CD4-positive, alpha-beta memory T cell (primary cell): Measurements from ENCODE around the gene FCRLA. TPM values are rescaled to one million over a fixed set of nuclear protein-coding genes. Genes with fewer than 3 reads are reported as not detected.

Experiments
- CTCF ChIA-PET: fragments of 350-600 bp; sonication (Branson Sonifier 250); formaldehyde crosslinking; loops from one replicate; lab custom pipeline; 2021; ENCODE audit warnings: inconsistent platforms; ENCODE audit not compliant: partially characterized antibody; lab: Charles Lee
- POLR2A ChIA-PET: fragments of 350-600 bp; sonication (Branson Sonifier 250); formaldehyde crosslinking; loops from one replicate; lab custom pipeline; 2021; ENCODE audit not compliant: partially characterized antibody; lab: Charles Lee
- DNase-seq, 5 donors: peaks; one replicate each; pipeline versions ENCODE4 v3.0.0 to v3.0.0-alpha.2; 2020 to 2022; ENCODE audit warnings: mixed read lengths in 1 of 5
- H3K27ac ChIP-seq: one replicate; pipeline ENCODE4 v1.7.0; 2013; ENCODE audit warnings: low read depth, low read length
- H3K27me3 ChIP-seq: 2 replicates; pipeline ENCODE4 v1.7.0; 2013; ENCODE audit warnings: mild to moderate bottlenecking, low read length, moderate library complexity; ENCODE audit not compliant: insufficient read depth
- H3K36me3 ChIP-seq: 2 replicates; pipeline ENCODE4 v1.7.0; 2013; ENCODE audit warnings: mild to moderate bottlenecking, low read length, moderate library complexity; ENCODE audit not compliant: insufficient read depth
- H3K4me1 ChIP-seq: 2 replicates; pipeline ENCODE4 v1.7.0; 2013; ENCODE audit warnings: mild to moderate bottlenecking, low read length, moderate library complexity; ENCODE audit not compliant: insufficient read depth
- H3K4me3 ChIP-seq, 2 donors: one replicate each; pipeline ENCODE4 v1.7.0; 2013; ENCODE audit warnings: low read length in 2 of 2, mild to moderate bottlenecking in 1 of 2
- H3K9me3 ChIP-seq, 2 donors: one replicate each; pipeline ENCODE4 v1.7.0; 2013; ENCODE audit warnings: low read length in 2 of 2, control low read depth in 1 of 2; ENCODE audit not compliant: control insufficient read depth in 1 of 2
- H3K27ac Mint-ChIP-seq, 7 donors: one replicate each; pipeline ENCODE4 v1.8.0; 2020 to 2021; ENCODE audit warnings: mixed read lengths in 7 of 7, mild to moderate bottlenecking in 6 of 7, inconsistent platforms in 3 of 7, moderate library complexity in 3 of 7
- H3K27me3 Mint-ChIP-seq, 2 donors: one replicate each; pipeline ENCODE4 v1.8.0; 2020 to 2021; ENCODE audit warnings: mixed read lengths in 2 of 2
- H3K36me3 Mint-ChIP-seq, 2 donors: one replicate each; pipeline ENCODE4 v1.8.0; 2020 to 2021; ENCODE audit warnings: mixed read lengths in 2 of 2, inconsistent platforms in 1 of 2, mild to moderate bottlenecking in 1 of 2
- H3K4me1 Mint-ChIP-seq, 4 donors: one replicate each; pipeline ENCODE4 v1.8.0; 2020 to 2021; ENCODE audit warnings: mixed read lengths in 4 of 4, mild to moderate bottlenecking in 1 of 4
- H3K4me3 Mint-ChIP-seq, 8 donors: one replicate each; pipeline ENCODE4 v1.8.0; 2020 to 2021; ENCODE audit warnings: mixed read lengths in 8 of 8, mild to moderate bottlenecking in 7 of 8, moderate library complexity in 6 of 8, inconsistent platforms in 3 of 8
- H3K9me3 Mint-ChIP-seq, 8 donors: one replicate each; pipeline ENCODE4 v1.8.0; 2020 to 2021; ENCODE audit warnings: mixed read lengths in 8 of 8, mild to moderate bottlenecking in 5 of 8, inconsistent platforms in 3 of 8, moderate library complexity in 1 of 8
- intact Hi-C: fragments of 100-400 bp; cut with micrococcal nuclease; formaldehyde crosslinking; loops from one replicate; pipeline ENCODE4 v1.15.1; 2023
- polyA plus RNA-seq, 2 donors: library from polyadenylated mRNA; unstranded; fragments of 300-500 nt; fragmentation: Illumina TruSeq; gene quantifications; one replicate each; pipeline ENCODE4 v1.2.3, GENCODE V29; 2021
- total RNA-seq, 2 experiments: library from RNA; stranded (reverse); gene quantifications; one replicate each; pipeline ENCODE4 v1.2.3, GENCODE V29; 2021

FCRLA gene
- total and polyA plus RNA-seq, 4 experiments from 2014 or later: 0.23 to 2.7 TPM; not detected in 2

DNA sequence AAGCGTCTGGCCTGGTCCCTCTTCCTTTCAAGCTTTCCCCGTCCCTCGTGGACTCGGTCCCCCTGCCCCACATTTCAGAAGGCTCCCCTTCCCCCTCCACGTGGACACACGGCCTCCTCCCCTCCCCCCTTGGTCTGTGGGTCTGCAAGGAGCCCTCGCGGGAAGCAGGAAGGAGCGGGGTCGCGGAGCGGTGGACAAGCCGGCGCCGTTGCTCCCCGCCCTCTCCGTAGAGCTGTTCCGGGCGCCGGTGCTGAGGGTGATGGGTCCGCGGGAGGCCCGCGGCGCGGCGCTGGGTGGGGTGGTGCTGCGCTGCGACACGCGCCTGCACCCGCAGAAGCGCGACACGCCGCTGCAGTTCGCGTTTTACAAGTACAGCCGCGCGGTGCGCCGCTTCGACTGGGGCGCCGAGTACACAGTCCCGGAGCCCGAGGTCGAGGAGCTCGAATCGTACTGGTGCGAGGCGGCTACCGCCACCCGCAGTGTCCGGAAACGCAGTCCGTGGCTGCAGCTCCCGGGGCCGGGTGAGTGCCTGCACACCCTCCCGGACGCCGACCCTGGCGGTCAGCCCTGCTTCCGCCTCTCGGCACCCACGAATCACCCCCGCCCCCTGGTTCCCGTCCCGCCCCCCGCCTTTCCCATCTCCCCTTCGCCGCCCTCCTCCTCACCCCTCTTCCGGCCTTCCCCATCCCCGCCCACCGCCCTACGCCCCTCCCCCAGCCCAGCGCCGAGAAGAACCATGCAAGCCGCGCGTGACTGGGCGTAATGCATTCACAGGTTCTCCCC, 19.6 kb downstream of the FCRLA start:
- Mint-ChIP-seq H3K36me3 (peaks cover 0 to 6% of the 10 kb centered on the region in 2 donors), H3K27ac (peak overlapping the region; percentile 34 to 97 (median 77)), H3K4me1 (peaks cover 24 to 52% (median 39%) of the 10 kb centered on the region in 4 donors), H3K4me3 (peak overlapping the region; percentile 92 to 100 (median 96)), H3K9me3 (no peaks in the 10 kb centered on the region), H3K27me3 (no peaks in the 10 kb centered on the region)
- Histone ChIP-seq H3K36me3 (no peaks in the 10 kb centered on the region), H3K27ac (peak overlapping the region; percentile 61), H3K27me3 (no peaks in the 10 kb centered on the region), H3K9me3 (no peaks in the 10 kb centered on the region), H3K4me1 (peaks cover 38% of the 10 kb centered on the region), H3K4me3 (peak overlapping the region; percentile 79 to 85)
- POLR2A ChIA-PET: interaction anchor here (0.6 to 4.6 kb wide), 24 partner anchors 8 to 1804 kb away, joined by 3 to 104 read pairs (median 4); partner anchors contain the start of genes ATF6, DUSP12 and HSPA6
- intact Hi-C loops: loop anchor here (1.0 to 5.0 kb wide), 4 partner anchors 15 to 184 kb away; partner anchors contain the start of gene ATF6
- peak; percentile 66 to 77 (median 68) for DNase-seq
- CTCF ChIA-PET: interaction anchor here (0.9 to 6.6 kb wide), 8 partner anchors 10 to 345 kb away, joined by 3 to 103 read pairs (median 6); partner anchors contain the start of gene DUSP12

DNA sequence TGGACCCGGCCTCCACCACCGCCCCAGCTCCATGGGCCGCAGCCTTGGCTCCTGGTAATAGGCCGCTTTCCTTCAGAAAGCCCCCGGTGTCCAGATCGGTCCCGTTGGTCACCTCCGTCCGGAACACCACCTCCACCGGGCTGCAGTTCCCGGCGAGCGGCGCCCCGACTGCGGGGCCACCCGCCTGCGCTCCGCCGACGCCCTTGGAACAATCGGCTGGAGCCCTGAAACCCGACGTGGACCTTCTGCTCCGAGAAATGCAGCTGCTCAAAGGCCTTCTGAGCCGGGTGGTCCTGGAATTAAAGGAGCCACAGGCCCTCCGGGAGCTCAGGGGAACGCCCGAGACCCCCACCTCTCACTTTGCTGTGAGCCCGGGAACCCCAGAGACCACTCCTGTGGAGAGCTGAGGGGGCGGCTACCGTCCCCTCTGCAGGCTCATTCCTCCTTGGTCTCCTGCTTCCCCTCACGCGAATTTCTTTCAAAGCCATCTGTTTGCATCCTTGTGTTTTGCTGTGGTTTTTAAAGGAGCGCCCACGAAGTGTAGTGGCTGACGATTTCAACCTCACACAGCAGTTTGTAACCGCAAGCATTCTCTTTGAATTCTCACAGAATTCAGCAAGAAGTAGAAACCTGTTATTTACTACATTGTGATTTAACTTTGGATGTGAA, 20.4 kb downstream of the FCRLA start:
- Mint-ChIP-seq H3K4me1 (peaks cover 24 to 53% (median 39%) of the 10 kb centered on the region in 4 donors), H3K36me3 (peaks cover 0 to 6% of the 10 kb centered on the region in 2 donors), H3K27me3 (no peaks in the 10 kb centered on the region), H3K9me3 (no peaks in the 10 kb centered on the region), H3K4me3 (peak overlapping the region; percentile 92 to 100 (median 96)), H3K27ac (peak overlapping the region; percentile 86 to 97 (median 91))
- peak; percentile 63 to 73 (median 71) for DNase-seq
- ChIA-PET POLR2A (interaction anchor here (0.6 to 4.6 kb wide), 20 partner anchors 9 to 1804 kb away, joined by 3 to 104 read pairs (median 4); partner anchors contain the start of genes ATF6, DUSP12 and HSPA6), CTCF (interaction anchor here (0.6 to 6.6 kb wide), 6 partner anchors 12 to 345 kb away, joined by 3 to 103 read pairs (median 4); partner anchors contain the start of gene DUSP12)
- H3K4me3 ChIP-seq: peak overlapping the region; percentile 48 to 85
- intact Hi-C loops: loop anchor here (2.0 to 5.0 kb wide), 3 partner anchors 39 to 185 kb away; partner anchors contain the start of gene ATF6
- H3K9me3 ChIP-seq: no peaks in the 10 kb centered on the region
- no peaks in the 10 kb centered on the region for H3K27me3 ChIP-seq
- no peaks in the 10 kb centered on the region for H3K36me3 ChIP-seq
- H3K27ac ChIP-seq: peak overlapping the region; percentile 61
- H3K4me1 ChIP-seq: peaks cover 38% of the 10 kb centered on the region

- no peaks in the 10 kb centered on the region for H3K9me3 ChIP-seq
- H3K36me3 ChIP-seq: no peaks in the 10 kb centered on the region
- DNase-seq: no peak
- no peaks in the 10 kb centered on the region for H3K27me3 ChIP-seq
- peaks cover 38% of the 10 kb centered on the region for H3K4me1 ChIP-seq
- POLR2A ChIA-PET: interaction anchor here (3.8 to 4.6 kb wide), 2 partner anchors 9 to 20 kb away, joined by 67 to 104 read pairs; partner anchors contain the start of gene DUSP12
- intact Hi-C loops: loop anchor here (5.0 kb wide), 1 partner anchor 186 kb away; no protein-coding TSS in a partner anchor
- H3K27ac Mint-ChIP-seq: peak overlapping the region in 6 of 7 donors; percentile 0 to 59 (median 6)
- H3K27ac ChIP-seq: no peak overlapping the region
- CTCF ChIA-PET: interaction anchor here (0.6 to 6.6 kb wide), 4 partner anchors 11 to 224 kb away, joined by 3 to 103 read pairs (median 4); no protein-coding TSS in a partner anchor
- peaks cover 0 to 1% of the 10 kb centered on the region in 2 donors for H3K27me3 Mint-ChIP-seq
- H3K4me3 ChIP-seq: no peak overlapping the region
- peaks cover 24 to 53% (median 39%) of the 10 kb centered on the region in 4 donors for H3K4me1 Mint-ChIP-seq
- H3K36me3 Mint-ChIP-seq: peaks cover 0 to 6% of the 10 kb centered on the region in 2 donors
- H3K9me3 Mint-ChIP-seq: no peaks in the 10 kb centered on the region
- H3K4me3 Mint-ChIP-seq: peak overlapping the region in 4 of 8 donors; percentile 2 to 96 (median 20)
These were observed 21.6 kb downstream of the FCRLA start for GRCh38 chr1:161728376-161729226.

- CTCF ChIA-PET: interaction anchor here (1.1 to 6.6 kb wide), 2 partner anchors 9 to 206 kb away, joined by 3 to 103 read pairs; partner anchors contain the start of gene HSPA6
- H3K27ac ChIP-seq: no peak overlapping the region
- no peaks in the 10 kb centered on the region for H3K9me3 ChIP-seq
- Mint-ChIP-seq H3K4me1 (peaks cover 24 to 48% (median 35%) of the 10 kb centered on the region in 4 donors), H3K4me3 (peak overlapping the region in 6 of 8 donors; percentile 7 to 58 (median 15)), H3K36me3 (peaks cover 0 to 6% of the 10 kb centered on the region in 2 donors), H3K27ac (peak overlapping the region in 1 of 7 donors; percentile 52), H3K27me3 (peaks cover 0 to 1% of the 10 kb centered on the region in 2 donors), H3K9me3 (no peaks in the 10 kb centered on the region)
- no peaks in the 10 kb centered on the region for H3K27me3 ChIP-seq
- no peaks in the 10 kb centered on the region for H3K36me3 ChIP-seq
- intact Hi-C loops: no loop called here
- POLR2A ChIA-PET: interaction anchor here (0.9 to 1.0 kb wide), 2 partner anchors 8 to 19 kb away, joined by 4 to 5 read pairs; partner anchors contain the start of gene DUSP12
- no peak for DNase-seq
- no peak overlapping the region for H3K4me3 ChIP-seq
- H3K4me1 ChIP-seq: peaks cover 38% of the 10 kb centered on the region
These were observed 23.1 kb downstream of the FCRLA start for GRCh38 chr1:161730050-161730564.

DNA sequence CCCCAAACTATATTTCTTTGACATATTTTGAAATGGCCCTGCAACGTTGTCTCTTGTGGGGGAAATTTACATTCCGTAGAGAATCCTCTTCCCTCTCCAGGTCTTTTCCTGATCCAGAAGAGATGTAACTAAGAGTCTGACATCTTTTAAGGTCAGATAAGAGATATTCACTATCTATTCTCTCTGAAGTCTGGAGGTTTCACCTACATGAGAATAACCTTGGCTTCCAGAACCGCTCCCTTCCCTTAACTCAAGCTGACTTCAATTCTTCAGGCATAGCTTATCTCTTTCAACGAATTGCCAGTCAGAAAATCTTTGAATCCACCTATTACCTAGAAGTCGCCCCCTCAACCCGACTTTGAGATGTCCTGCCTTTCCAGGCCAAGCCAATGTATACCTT, 24.2 kb downstream of the FCRLA start:
- H3K9me3 ChIP-seq: no peaks in the 10 kb centered on the region
- Mint-ChIP-seq H3K27me3 (peaks cover 0 to 1% of the 10 kb centered on the region in 2 donors), H3K36me3 (peaks cover 0 to 4% of the 10 kb centered on the region in 2 donors), H3K4me3 (no peak overlapping the region), H3K9me3 (no peaks in the 10 kb centered on the region), H3K4me1 (peaks cover 18 to 38% (median 28%) of the 10 kb centered on the region in 4 donors), H3K27ac (no peak overlapping the region)
- no peak overlapping the region for H3K27ac ChIP-seq
- H3K4me3 ChIP-seq: no peak overlapping the region
- H3K36me3 ChIP-seq: no peaks in the 10 kb centered on the region
- H3K27me3 ChIP-seq: no peaks in the 10 kb centered on the region
- ChIA-PET CTCF (interaction anchor here (6.6 kb wide), 1 partner anchor 8 kb away, joined by 103 read pairs; no protein-coding TSS in a partner anchor), POLR2A (no interaction called here)
- peaks cover 35% of the 10 kb centered on the region for H3K4me1 ChIP-seq
- no peak for DNase-seq
- intact Hi-C loops: no loop called here
